SHP77 (cell line): ENCODE results near the gene CIBAR2.

Source experiments
- DNase-seq, 2 experiments: peaks; one replicate each; lab custom pipeline; 2025; lab: John Stamatoyannopoulos, UW

Gene CIBAR2

DNA sequence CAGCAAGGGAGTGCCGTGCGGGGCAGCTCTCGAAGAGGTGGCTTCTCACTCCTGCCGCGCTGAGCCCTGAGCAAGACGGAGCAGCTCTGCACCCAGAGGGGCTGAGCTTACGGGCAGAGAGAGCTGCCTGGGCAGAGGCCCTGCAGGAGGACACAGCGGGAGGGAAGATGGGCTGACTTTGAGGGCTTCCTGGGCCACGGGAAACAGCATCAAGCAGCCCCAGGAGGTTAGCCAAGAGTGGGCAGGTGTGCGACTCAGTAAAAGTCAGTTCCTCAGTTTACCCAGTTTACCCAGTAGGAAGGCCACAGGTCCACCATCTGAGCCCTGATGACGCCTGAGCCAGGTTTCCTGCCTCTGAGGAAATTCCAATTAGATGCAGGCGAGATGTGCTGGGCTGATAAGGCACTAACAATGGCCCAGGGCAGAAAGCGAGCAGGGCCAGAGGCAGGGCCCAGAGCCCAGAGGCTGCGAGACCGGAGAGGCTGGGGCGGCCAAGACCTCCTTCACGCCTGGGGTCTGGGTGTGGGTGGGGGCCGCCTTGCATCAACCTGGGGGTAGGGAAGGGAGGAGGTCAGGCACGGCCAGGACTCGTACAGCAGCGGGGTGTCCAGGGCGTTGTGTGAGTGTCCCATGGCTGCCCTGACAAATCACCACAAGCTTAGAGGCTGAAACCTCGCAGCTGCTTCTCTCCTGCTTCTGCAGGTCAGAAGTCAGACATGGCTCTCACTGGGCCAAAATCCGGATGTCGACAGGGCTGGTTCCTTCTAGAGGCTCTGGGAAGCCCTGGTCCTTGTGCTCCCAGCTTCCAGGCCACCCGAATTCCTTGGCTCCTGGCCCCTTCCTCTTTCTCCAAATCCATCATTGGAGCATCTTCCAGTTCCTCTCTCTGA lies 32.0 kb upstream of the CIBAR2 start:
- no peak for DNase-seq

DNA sequence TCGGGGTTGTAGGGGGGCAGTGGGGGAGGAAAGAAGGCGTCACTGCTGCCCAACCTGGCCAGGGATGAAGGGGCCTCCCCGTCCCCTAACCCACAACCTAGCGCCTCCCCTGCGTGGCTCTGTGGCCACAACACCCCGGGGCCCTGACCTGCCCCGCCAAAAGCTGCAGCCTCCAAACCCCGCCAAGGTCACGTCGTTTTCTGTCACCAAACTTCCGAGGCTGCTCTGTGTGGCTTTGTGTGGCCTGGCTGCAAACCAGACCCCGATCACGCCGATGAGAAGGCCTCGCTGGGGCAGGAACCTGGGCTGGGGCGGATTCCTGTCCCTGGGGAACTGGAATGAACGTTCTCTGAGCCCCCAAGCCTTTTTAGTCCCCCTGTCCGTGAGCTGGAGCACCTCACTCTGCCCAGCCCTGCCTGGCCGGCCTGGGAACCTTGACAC lies 30.5 kb upstream of the CIBAR2 start:
- DNase-seq: no peak

DNA sequence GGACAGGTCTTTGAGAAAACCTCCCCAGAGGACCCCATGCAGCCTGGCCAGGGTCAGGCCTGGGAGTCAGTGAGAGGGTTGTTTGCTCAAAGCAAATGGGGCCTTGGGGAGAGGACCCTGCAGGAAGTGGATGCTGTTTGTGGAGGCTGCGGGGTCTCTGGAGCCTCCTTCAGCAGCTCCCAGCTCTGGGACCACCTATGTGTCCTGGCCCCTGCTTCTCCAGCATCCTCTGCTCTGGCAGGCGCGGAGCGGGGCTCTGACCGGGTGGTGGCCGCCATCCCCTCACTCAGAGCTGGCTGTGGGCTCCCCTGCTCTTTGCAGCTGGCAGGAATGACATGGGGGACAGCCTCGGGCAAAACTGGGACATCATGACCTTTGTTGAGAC lies 29.8 kb upstream of the CIBAR2 start:
- DNase-seq: no peak

DNA sequence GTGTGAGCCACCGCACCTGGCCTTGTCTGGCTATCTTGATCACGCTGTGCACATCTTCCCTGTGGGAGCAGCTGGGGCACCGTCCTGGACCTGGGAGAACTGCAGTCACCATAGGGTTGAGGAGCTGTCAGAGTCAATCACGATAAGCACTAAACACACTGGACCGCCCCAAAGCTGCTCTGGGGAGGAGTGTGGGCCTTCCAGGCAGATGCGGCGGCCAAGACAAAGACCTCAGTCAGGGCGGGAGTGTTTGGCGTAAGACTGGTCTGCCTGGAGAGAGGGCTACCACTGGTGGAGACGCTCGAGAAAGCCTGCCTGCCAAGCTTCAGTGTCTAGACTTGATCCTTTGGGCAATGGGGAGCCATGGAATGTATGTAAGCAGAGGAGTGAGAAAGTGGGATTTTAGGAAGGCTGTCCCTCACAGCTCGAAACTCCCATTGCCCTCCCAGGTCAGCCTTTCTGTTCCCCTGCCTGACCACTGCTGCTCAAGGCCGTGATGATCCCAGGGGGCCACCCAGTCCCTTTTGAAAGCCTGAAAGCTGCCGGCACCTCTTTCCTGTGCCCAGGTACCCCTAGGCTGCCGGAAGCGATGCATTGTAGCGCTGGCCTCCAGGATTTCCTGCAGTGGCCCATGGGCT lies 29.3 kb upstream of the CIBAR2 start:
- no peak for DNase-seq

DNA sequence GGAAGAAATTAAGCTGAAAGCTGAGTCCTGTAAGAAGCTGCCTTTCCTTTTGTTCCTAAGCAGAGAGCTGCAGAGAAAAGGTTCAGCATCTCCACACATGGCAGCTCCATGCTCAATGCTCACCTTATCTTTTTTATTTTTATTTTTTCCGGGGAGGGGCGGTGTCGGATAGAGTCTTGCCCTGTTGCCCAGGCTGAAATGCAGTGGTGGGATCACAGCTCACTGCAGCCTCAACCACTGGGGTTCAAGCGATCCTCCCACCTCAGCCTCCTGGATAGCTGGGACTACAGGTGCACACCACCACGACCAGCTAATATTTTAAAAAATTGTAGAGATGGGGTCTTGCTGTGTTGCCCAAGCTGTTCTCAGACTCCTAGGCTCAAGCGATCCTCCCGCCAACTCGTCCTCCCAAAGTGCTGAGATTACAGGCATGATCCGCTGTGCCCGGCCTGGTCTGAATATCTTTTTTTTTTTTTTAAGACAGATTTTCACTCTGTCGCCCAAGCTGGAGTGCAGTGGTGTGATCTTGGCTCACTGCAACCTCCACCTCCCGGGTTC lies 28.3 kb upstream of the CIBAR2 start:
- DNase-seq: no peak

DNA sequence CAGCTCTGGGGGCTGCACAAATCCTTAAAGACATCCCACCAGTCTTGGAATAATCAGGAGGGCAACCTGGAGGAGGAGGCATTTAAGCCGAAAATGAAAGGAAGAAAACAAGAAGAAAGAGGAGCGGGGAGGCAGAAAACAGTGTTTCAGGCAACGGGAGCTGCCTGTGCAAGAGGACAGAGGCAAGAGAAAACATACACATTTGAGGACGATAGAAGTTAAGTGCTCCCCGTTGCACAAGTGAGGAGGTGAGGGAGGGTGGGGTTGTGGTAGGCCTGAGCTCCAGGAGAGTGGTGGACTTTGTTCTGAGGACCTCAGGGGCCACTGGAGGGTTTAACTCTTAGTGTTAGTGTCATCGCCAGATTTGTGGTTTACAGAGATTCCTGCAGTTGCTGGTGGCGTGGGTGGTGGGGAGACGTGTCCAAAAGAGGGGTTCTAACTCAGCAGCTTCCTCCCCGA lies 27.6 kb upstream of the CIBAR2 start:
- DNase-seq: no peak

DNA sequence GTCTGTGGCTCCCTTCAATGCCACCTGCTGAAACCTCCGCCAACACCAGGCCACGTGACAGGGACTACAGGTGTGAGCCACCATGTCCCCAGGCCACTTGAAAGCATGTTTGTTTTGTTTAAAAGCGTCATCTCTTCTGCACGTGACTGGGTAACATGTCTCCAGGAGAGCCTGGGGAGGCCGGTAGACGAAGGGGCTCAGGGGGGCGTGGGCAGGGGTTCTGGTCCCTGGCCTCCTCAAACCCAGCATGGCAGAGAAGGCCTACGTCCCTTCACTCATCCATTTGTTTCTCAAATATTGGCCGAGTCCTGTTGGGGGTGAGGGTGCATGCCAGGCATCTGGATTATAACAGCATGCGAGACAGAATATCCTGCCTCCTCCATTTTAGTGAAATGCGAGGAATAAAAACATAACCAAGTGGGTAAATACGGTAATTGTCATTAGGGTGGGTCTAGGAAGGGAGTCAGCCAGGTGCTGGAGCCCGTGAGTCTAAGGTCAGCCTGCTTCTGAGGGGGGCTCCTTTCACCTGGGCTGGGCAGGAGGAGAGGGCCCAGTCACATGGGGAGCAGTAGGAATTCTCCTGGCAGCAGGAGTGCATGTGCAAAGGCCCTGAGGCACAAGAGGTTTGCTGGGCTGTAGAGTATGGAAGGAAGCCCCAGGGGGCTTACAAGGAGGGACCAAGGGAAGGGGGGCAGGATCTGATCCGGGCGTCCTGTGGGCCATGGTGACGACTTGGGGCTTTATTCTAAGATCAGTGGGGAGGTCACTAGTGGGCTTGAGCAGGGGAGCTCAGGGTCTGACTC lies 26.8 kb upstream of the CIBAR2 start:
- DNase-seq: peak; percentile 93 to 96

DNA sequence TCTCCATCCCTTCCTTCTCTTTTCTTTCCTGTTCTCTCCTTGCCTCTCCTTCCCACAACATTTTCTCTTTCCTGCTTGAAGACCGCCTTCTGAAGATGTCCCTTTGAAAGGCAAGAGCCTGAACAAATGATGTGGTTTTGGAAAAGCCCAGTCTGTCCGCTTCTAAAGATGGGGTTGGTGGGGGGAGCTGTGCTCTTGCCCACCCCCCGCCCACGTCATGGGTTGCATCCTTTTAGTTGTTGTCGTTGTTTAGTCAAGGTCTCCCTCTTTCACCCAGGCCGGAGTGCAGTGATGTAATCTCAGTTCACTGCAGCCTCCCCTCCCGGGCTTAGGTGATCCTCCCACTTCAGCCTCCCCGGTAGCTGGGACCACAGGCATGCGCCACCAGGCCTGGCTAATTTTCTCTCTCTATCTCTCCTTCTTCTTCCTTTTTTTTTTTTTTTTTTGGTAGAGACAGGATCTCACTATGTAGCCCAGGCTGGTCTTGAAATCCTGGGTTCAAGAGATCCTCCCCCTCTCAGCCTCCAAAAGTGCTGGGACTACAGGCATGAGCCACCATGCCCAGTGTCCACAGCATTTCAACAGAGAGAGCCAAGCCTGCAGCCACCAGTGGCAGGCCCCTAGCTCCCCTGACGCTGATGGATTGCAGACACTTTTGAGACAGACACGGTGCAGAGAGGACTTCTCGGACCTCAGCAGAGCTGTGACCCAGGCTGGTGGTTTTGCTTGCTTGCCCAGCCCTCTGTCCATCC lies 26.0 kb upstream of the CIBAR2 start:
- no peak for DNase-seq

DNA sequence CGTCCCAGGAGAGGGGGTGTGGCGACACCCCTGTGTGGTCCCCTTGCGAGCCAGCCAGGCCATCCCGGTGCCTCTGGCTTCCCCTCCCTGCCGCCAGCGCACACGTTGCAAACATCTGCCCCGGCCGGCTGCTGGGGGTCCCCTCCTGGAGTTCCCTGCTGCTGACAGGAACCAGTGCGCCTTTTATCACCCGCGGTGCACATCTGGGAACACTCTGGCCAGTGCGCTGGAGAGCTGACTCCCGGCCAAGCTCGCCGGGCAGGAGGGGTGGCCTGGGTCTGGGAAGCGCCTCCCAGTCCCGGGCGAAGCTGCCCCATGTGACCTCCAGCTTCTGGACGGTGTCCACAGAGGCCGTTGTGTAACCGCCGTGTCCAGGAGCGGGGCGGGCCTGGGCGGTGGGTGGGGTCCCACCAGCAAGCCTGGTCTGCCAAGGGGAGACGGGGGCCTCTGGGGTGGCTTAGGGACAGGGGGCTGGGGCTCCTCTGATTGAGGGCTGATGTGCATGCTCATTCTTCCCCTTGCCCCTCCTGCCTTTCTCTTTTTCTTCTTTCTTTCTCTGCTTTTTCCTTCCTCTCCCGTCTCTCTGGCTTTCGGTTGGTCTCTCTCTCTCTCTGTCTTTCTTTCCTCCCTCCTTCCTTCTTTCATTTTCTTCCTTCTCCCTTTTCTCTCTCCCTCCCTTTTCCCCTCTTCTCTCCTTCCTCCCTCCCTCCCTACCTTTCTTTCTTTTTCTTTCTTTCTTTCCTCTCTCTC lies 25.2 kb upstream of the CIBAR2 start:
- DNase-seq: peak; percentile 40 to 62

DNA sequence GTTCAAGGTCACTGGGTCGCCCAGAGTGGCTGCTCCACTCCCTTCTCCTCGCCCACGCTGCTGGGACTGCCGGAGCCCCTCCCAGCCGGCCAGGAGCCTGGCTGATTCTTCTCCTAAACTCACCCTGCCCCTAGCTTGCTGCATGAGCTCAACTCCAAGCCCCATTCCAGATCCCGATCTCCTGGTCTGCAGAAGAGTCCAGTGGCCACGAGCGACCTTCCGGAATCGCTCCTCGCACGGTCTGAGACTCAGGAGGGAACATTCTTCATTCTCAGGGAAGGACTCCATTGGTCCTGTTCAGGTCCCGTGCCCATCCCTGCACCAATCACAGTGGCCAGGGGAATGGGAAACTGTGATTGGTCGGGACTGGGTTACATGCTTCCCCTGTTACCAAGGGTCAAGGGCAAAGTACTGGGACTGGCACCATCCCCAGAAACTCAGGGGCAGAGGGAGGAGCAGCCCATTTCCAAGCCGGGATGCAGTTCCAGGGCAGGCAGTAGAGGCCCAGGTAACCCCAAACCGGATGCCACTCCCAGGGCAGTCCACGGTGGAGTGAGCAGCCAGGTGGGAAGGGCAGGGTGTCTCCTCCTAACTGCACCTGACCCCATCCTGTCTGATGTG lies 24.5 kb upstream of the CIBAR2 start:
- DNase-seq: peak; percentile 97 to 99

DNA sequence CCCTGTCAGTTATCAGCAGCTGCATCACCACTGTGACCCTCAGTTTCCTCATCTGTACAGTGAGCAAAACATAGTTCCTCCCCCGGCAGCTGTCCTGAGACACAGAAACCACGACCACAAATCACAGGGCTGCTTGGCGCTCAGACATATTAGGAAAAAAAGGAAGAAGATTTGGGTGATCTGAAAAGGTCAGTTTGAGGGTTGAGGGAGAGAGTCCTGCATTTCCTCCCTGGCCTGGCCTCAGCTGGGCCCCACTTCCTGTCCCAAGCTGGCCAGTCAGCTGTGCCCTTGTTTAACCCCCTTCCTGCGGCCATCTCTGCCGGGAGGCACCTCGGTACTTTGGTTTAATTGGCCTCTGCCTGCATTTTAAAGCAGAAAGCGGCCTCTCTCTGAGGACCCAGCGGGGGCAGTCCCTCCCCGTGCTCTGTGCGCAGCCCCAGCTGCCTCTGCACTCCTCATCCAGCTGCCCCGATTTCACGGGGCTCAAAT lies 24.0 kb upstream of the CIBAR2 start:
- DNase-seq: peak in 1 of 2 experiments; percentile 53

DNA sequence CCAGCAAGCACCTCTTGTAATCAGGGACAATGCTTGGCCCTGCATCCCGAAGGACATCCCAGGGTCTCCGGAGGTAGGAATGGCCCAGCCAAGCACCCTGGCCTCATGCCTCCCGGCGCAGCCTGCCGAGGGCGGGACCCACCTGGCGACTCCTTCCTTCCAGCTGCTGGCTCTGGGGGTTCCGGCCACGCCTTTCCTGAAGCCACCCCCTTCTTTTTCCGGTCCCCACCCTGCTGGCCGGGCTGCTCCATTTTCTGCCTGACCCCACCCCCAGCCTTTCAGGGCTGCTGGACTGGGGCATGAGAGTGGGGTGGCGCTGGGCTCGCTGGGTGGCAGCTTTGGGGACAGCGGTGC lies 22.5 kb upstream of the CIBAR2 start:
- no peak for DNase-seq

DNA sequence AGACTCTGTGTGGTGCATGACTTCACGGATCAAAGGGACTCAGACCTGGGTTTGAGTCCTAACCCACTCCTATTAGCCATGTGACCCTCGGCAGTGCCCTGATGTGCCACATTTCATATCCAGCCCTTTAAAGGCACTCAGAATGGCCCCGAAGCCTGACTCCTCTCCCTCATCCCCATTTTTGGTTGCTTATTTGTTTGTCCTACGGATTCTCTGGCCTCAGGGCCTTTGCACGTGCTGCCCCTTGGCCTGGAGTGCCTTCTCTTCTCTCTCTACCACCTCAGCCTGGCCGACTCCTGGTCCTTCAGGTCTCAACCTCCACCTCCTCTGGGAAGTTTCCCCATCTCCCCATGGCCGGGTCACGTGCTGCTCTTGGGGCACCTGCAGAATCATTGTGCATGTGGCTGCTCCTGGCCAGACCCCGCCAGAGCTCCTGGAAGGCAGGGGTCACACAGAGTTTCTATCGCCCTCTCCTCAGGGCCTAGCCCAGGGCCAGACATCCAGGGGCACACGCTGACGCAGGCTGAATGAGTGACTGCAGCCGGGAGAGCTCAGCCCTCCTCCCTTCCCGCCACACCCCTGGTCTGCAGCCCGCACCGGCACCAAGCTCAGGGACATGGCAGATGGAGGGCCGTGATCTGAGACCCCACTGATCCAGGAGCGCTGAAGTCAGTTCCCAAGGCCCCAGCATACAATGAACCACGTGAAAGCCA lies 22.0 kb upstream of the CIBAR2 start:
- no peak for DNase-seq

DNA sequence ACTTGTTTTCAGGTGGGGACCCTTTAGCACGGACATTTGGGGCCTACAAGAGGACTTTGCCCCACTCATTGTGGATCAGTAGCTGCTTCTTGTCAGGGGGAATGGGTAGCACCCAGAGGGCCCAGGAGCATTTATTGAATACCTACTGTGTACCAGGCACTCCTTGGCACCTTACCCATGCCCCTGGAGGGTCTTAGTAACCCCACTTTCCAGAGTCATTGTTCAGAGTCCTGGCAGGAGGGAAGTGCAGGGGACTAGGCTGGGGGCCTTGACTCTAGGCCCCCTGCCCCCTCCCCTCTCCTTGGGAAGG lies 21.0 kb upstream of the CIBAR2 start:
- DNase-seq: no peak

DNA sequence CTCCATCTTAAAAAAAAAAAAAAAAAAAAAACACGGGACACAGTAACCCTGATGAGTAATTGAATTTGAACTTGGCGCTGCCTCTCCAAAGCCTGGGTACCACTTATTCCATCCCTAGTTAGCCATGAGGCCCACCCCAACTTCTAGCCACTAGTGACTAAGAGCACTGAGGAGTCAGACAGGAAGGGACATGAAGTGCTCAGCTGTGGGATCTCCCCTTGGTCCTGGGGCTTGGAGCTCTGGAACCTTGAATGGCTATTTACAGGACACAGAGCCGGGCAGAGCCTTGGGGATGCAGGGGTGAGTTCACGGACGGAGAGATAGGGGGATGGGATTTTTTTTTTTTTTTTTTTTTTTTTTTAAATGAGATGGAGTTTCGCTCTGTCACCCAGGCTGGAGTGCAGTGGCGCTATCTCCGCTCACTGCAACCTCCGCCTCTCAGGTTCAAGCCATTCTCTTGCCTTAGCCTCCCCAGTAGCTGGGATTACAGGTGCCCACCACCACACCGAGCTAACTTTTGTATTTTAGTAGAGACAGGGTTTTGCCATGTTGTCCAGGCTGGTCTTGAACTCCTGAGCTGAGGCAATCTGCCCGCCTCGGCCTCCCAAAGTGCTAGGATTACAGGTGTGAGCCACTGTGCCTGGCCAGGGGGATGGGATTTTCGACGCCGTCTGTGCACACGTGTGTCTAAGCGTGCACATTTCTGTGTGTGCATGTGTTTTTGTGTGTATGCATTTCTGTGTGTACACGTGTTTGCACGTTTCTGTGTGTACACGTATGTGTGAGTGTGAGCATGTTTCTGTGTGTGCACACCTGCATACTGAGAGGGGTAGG lies 20.4 kb upstream of the CIBAR2 start:
- DNase-seq: no peak

DNA sequence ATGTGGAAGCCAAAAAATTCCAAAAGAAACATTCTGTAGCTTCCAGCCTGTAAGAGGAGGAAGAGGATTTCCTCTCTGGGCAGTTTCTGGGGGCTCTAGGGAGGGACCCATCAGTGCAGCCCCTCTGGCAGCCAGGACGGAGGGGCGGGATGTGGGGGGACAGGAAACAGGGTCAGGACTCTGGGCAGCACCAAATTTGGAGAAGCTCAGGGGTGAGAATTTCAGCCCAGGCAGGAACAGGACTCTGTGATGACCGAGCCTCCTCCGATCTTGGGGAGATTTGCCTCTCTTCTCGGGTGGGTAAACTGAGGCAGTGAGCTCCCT lies 18.4 kb upstream of the CIBAR2 start:
- DNase-seq: no peak

DNA sequence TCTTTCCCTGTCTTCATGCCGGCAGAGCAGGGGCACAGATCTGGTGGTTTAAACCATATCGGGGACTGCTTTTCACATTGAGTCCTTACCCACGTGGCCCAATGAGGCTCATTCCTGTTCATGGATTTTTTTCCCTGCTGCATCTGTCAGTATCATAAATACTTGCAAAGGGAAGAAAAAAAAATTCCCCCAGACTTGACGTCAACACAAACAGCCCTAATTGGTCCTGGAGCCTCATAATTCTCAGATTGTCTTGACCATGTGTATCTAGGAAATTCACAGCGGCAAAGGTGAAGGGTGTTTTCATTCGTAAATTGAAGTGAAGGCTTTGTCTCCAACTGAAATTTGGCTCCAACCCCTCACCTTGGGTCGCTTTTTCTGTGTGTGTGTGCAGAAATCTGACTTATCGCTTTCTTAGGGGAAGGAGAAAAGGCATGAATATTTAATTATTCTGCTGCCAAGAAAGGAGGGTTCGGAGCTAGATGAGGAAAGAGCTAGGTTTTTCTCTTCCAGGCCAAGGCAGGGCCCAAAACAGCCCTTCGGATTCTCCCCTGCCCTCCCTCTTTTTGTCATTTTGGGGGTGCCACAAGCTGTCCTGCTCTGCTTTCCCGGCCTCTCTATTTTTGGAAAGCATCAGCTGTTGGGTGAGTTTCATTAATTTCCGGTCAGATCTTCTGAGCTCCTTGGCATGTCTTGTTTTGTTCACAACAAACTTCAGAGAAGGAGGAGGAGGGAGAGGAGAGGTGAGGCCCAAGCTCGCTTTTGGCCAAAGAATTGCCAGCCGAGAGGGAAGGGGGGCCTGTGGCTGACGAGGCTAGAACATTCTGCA lies 17.8 kb upstream of the CIBAR2 start:
- no peak for DNase-seq
